Kidney tubule cell (primary cell): ENCODE results near the gene ANKRD11.
"Not testable (repeated sequence)": the region's sequence is repeated elsewhere in the genome, so short reads cannot be mapped to it uniquely, and the experiment has no call there.

Experiments used
- DNase-seq: peaks from one replicate; pipeline ENCODE4 v3.0.0-alpha.2; 2018; ENCODE audit warnings: low spot score

The ANKRD11 gene

DNA sequence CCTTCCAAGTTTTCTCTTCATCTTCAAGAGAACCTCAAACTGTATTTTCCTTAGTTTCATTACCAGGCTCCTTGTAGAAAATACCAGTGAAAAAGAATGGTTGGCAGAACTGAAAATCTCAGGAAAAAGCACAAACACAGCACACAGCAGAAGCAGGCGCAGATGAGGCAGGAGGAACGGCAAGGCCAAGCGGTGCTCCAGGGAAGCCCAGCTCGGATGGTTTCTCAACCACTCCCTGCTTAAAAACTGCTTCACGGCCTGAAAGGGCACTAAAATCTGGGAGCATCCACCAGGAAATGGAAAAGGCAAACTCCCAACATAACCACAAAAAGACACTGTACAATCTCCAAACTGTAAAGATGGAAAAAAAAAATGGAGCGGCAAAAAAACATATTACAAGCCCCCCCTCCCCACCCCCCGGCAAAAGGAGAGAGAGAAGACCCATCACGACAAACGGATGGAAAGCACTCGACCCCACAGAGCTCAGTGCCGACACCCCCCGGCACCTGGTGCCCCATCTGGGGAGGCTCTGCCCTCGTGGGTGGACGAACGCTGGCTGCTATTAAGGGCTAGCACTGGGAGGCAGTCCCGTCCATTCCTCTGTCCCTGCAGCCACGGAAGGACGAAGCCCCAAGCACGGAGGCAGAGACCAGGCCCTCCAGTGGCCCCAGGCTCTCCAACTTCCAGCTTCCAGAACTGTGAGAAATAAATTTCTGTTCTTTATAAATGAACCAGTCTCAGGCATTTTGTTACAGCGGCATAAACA lies 145.3 kb downstream of the ANKRD11 start:
- DNase-seq, result no peak

DNA sequence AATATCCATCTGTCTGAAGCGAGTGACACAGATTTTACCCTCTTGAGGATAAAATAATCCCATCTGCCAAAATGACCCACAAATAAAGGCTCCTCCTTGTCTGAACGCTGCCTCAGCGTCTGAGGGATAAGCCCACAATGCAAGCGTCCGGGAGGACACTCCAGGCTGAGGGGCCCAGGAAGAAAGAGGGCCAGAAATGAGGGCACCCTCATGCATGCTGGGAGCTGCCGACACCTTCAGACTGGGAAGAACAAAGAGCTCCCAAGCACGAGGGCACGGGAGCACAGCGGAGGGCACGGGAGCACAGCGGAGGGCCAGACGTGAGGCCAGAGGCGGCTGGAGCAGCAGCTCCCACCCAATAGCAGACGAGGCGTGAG lies 145.9 kb downstream of the ANKRD11 start:
- no peak for DNase-seq

DNA sequence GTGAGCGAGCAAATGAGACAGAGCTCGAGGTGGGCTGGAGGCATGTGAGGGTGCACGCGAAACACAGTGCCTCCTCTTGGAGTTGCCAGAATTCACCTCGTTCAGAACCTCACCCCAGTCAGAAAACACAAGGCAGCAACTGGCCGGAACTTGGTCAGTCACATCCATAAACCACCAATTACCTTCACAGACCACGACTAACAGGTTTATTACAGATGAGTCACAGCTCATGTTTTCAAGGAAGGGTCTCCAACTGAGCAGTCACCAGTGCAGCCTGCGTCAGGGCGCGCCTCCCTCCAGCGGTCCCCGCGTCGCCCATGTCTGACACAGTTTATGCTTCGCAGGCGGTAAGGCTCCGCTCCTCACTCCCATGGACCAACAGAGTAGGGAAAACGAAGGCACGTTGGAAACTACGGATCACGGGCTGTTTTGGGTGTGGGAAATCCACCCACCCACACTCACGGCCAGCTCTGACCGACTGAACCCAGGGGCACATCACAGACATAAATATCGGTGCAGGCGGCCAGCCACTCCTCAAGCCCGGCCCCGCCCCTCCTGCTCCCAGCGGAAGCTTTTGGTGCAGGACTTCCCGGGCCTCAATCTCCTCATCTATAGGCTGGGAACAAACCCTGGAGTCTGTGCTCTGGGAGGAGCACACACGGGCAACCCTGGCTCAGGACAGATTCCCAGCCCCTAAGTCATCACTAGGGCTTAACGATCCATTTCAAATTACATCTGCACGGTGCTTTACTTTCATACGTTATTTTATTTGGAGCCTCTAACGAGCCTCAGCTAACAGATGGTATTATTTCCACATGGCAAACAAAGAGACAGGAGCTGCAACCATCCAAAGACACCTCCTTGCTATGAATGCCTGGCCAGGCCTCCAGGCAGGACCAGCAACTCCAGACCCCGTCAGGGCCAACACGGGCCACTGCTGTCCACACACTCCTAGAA lies 146.6 kb downstream of the ANKRD11 start:
- DNase-seq, result peak; percentile 86

DNA sequence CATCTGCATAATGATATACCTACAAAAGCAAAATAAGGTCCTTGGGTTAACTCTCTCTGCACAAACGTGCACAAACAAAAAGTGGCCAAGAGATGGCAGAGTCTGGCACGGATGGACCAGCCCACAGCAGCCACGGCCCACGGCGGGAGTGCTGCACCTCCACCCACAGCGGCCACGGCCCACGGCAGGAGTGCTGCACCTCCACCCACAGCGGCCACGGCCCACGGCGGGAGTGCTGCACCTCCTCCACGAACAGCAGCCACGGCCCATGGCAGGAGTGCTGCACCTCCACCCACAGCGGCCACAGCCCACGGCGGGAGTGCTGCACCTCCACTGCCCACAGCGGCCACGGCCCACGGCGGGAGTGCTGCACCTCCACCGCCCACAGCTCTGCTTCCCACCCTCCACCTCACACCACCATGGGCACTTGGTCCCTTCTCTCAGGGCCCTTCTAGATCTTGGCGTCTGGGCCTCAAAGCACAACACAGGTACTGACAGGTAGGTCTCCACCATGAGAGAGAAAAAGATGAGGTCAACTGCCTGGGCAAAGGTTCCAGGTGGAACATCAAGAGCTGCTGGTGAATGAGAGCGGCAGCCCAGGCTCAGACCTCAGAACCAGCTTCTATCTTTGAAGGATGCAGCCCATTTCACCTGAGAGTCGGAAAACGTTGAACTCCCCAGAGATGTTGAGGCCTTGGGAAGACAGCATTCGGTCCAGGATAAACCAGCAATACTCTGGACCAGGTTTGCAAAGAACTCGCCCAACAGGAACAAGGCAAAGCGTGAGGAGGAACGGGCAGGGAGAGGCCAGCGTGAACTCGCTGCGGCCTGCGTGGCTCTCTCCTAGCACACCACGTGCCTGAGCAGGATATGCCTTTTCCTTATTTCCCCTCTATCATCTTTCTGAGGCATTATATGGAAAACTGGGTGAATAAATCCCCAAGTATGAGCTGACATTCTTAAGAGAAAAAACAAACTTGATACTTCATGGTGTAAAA lies 148.4 kb downstream of the ANKRD11 start:
- DNase-seq, result no peak

DNA sequence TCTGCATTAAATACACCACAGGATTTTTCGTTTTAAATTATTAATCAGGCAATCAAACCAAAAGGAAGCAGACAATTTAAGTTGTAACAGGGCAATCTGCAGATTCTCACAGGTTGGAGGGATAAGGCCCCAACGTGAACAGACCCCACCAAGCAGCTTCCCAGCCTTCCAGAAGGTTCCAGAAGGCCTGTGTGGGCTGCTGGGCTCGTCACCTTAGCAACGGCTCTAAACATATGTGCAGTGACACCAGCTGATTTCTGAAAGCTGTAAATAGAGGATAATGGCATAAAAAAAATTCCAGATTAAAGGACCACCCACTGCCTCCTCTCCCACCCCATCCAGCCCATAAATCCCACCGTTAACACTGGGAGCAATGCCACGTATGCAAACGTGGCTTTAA lies 149.1 kb downstream of the ANKRD11 start:
- DNase-seq, result no peak

DNA sequence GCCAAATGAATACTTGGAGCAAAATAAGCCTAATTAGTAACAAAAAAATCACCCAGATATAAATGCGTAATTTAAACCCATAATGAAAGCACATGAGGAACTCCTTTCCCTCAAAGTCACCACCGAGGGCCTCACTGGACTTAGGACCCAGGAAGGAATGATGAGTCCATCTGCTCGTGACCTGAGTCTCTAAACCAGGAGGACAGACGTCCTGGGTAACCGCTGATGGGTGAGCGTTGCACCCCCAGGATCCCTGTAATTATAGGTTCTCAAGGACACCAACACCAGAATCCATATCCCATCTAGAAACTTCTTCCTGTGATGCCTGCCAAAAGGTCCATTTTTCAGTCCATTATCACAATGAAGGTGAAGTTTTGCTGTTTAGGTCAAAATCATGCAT lies 151.5 kb downstream of the ANKRD11 start:
- no peak for DNase-seq

DNA sequence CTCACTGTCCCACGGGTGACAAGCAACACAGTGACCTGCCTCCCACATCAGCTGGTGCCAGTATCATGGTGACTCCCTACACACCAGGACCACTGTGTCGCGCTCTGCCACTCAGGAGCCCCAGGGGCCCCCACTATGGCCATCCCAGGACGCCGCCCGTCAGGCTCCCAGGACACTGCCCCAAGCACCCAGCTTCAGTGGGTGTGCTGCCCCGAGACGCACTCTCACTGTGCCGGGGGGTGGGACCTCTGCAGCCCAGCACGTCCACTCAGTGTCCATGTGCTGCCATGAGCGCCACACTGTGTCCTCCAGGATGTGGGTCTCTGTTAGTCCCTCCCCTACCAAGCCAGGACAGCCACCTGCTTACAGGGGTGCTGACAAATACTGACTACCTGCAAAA lies 152.4 kb downstream of the ANKRD11 start:
- DNase-seq, result no peak

DNA sequence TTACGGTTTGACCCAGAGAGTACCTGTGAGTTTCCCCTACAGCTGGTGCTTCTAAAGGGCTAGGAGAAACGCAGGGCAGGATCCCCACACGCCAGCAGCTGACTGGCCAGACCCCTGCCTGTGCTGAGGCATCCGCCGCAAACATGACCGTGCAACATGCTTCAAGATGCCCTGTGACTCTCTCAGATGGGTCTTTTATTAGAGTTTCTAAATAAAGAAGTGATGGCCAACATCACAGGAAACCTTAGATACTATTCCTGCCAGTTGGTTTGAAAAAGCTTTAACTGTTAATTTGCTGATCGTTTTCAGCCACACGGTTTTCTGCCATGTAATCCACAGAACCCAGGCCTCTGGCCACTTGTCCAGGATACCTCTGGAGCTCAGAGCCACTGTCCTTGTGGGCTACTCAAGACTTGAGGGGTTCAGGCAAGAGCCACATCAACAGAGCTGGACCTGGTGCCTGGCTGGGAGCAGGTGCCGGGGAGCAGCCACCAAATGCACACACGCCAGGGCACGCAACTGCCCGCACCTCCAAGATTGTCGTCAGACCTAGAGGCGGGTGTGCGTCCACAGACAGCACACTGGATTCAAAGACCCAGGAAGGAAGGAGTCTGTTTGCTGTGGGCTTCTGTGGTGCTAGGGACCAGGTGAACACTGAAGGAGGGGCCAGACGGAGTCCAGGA lies 154.4 kb downstream of the ANKRD11 start:
- DNase-seq, result no peak

DNA sequence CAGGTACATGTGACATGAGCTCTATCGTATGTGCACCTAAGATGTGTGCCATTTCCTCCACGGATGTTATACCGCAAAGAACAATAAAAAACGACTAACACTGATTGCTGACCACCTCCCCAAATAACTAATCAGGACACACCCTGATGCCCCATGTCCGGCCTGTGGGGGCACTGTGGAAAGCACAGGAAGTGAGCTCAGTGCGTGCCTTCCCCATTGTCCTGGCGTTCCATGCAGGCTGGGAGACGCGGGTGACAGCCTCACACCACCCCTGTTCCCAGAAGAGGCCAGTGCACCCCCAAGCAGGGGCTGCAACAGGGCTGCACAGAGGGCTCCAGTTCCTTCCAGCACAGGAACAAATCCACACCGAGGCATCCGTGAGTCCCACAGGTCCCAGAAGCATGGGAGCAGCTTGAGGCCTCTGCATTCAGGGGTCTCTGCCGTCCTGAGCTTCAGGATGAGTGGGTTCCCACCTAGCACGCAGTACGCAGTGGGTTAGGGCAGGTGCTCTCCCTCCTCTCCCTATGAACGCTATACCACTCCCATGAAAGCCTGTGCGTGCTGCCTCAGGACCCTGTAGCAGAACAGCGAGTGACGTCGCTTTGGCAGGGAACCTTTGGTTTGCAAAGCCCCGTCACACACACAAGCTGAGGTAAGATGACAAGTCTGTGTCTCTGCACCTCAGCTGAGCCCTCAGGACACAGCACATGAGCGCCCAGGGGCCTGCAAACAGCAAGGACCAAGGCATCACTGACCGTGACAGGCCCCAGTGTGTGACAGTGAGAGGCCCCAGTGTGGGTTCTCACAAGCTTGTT lies 155.2 kb downstream of the ANKRD11 start:
- no peak for DNase-seq

DNA sequence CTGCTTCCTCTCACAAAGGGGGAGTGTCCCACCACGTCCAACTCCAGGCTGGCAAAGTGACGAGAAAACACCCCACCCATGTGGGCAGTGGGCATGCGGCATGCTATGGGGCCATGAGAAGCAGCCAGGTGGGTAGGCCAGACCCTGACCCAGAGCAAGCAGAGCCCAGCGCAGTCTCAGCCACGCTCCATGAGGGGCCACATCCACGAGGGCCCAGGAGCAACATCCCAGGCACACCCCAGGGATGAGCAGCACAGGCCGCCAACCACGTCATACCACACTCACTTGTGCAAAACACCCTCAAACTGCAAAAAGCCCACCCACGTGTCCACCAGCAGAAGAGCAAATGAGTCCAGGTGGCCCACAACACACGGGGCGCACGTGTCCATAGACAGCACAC lies 155.9 kb downstream of the ANKRD11 start:
- no peak for DNase-seq

DNA sequence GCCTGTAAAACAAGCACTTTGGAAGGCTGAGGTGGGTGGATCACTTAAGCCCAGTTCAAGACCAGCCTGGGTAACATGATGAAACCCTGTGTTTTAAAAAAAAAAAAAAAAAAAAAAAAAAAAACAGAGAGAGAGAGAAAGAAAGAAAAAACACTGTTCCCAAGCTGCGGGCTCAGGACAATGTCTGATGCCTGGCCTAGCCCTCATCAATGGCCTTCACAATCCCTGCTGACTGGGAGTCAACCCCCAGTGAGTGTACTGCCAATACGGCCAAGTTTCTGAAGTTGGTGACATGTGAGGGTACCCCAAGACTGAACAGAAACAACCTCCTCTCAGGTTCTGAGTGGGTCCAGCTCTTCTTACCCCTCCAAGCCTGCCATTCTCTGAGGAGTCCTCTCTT lies 156.3 kb downstream of the ANKRD11 start:
- DNase-seq, result no peak

DNA sequence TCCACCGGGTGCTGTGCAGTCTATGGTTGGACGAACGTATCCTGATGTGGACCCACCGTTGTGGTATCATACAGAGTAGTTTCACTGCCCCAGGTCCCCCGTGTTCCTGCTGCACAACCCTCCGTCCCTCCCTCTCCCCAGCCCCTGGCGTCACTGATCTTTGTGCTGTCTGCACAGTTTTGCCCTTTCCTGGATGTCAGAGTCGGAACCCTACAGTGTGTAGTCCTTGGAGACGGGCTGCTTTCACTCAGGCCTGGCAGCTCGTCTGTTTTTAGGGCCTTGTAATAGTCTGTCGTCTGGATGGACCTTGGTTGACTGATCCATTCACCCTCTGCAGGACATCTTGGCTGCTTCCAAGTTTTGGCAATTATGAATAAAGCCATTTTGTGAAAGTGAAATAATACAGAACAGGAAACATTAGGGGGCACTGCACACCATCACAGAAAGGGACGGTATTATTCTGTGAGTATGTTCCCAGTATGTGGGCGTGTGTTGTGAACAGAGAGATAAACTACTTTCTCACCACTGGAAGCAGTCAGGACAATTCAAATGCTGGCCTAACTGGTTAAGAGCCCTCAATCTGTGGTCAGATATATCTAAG lies 156.9 kb downstream of the ANKRD11 start:
- DNase-seq, result peak; percentile 60

DNA sequence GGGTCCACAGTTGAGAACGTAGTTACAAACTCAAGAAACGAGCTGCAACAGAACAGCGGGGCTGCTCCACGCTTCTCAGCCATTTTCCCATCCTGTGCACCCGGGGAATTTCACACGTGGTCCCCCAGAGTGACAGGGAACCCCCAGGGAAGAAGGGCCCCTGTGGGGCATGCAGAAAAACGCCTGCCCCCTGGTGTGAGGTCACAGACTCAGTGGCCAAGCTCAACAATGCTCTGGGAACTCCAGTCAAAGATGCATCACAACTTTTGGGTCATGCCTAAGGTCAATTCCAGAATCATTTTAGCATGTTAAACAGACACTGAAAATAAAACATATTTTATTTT lies 157.5 kb downstream of the ANKRD11 start:
- DNase-seq, result no peak

DNA sequence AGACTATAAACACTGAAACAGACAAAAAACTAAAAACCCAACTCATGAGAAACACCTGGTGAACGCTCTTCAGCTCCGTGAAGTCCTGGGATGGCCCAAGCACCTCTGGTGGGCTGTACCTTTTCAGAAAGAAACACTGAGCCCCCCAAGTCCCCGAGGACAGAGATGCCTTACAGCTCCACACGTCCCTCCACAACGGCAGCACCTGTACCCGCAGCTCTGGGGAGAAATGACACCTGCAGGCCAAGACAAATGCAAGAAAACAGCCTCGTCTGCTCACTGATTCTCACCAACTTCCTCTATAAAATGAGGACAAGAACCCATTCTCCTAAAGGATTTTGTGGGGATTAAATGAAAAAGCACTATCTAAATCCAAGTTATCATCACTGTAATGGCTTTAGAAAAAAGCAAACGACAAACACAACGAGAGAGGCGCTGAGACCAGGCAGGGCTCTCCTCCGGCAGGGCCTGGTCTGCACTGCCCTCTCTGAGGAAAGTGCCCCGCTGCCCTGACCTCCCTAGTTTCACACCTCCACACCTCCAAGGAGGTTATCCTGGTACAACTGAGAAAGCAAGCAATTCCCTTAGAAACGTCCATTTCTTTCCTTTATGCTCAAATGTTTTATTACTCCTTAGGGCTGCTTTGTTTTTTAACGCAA lies 158.0 kb downstream of the ANKRD11 start:
- no peak for DNase-seq

DNA sequence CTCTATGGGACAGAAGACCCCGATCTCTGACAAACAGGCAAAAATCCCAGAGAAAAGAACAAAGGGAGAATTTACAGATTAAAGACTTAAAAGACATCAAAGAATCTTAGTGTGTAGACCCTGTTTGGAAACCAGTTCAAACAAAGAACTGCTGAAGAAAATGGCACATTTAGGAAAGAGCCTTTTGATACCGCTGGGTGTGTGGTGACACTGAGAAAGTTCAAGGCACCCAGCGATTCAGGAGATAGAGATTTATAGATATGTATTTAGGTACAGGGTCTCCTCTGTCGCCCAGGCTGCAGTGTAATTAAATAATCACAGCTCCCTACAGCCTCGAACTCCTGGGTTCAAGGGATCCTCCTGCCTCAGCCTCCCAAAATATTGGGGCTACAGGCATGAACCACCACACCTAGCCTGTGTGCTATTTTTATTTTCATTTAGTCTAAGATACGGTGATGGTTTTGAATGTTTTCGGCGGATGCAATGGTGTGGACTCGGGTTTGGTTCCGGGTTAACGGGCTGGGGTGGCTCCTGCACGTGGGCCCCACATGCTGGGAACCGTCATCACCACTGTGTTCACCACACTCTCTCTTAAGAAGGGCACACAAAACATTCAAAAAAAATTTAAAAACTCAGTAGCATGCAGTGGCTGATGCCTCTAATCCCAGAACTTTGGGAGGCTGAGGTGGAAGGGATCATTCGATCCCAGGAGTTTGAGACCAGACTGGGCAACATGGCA lies 158.8 kb downstream of the ANKRD11 start:
- DNase-seq, result no peak

DNA sequence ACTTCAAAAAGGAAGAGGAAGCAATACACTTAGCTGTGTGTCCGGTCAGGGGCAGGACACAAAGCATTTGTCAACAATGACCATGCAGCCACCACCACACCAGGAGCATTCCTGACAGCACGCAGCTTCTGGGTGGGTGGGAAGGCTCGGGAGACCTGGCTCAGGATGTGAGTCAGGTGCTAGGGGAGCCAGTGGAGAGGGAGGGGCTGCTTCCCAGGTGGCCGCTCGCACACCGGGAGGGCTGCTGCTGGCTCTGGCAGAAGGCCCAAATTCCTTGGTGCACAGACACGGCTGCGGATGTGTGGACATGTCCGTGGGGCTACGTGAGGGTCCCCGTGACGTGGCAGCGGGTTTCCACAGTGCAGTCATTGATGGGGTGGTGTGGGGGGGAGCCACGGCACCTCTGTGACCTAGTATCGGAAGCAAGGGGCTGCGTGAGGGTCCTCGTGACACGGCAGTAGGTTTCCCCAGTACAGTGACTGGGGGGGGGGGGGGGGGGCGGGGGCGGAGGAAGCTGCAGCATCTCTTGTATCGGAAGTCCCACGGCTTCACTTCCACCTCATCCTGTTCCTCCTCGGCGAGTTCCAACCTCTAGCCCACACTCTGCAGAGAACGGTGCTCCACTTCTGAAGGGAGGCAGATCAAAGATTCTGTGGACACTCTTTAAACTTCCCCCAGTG lies 160.0 kb downstream of the ANKRD11 start:
- DNase-seq, result peak; percentile 98

DNA sequence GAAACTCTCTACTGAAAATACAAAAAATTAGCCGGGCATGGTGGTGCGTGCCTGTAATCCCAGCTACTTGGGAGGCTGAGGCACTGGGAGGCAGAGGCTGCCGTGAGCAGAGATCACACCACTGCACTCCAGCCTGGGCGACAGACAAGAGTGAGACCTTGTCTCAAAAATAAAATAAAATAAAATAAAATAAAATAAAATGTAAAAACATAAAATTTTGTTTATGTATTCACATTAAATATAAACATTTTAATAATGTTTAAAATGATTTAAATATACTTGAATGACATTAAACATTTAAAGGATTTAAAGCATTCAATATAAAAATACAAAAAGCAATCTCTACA lies 160.6 kb downstream of the ANKRD11 start:
- not testable (repeated sequence) for DNase-seq
